Fibroblast of lung (primary cell): ENCODE results near the gene CHST13. TPM values are rescaled to one million over a fixed set of nuclear protein-coding genes. Genes with fewer than 3 reads are reported as not detected.

ENCODE experiments used
- DNase-seq, 2 donors: peaks; one replicate each; pipeline versions ENCODE4 v3.0.0 to v3.0.0-alpha.2; 2010; ENCODE audit warnings: low read depth in 2 of 2
- H2AFZ ChIP-seq: 2 replicates; pipeline ENCODE4 v1.5.1; 2012; ENCODE audit warnings: low read length, control low read depth, inconsistent platforms
- H3K27ac ChIP-seq: 2 replicates; pipeline ENCODE4 v1.5.1; 2011; ENCODE audit warnings: low read length, control low read depth; ENCODE audit not compliant: insufficient read depth
- H3K27me3 ChIP-seq: 2 replicates; pipeline ENCODE4 v1.5.1; 2011; ENCODE audit warnings: mild to moderate bottlenecking, low read length; ENCODE audit not compliant: control insufficient read depth, insufficient read depth
- H3K36me3 ChIP-seq: 2 replicates; pipeline ENCODE4 v1.5.1; 2011; ENCODE audit warnings: low read length; ENCODE audit not compliant: control insufficient read depth, insufficient read depth
- H3K4me1 ChIP-seq: 2 replicates; pipeline ENCODE4 v1.5.1; 2011; ENCODE audit warnings: low read length; ENCODE audit not compliant: control insufficient read depth, insufficient read depth; ENCODE audit errors: extremely low read depth
- H3K4me2 ChIP-seq: 2 replicates; pipeline ENCODE4 v1.5.1; 2011; ENCODE audit warnings: low read length, control low read depth; ENCODE audit not compliant: insufficient read depth; ENCODE audit errors: extremely low read depth
- H3K4me3 ChIP-seq, 4 experiments: fragments of 200-600 bp in 1 of 4; sonication (generic) in 1 of 4; replicated peaks in 1 of 4; 2 replicates each; pipeline ENCODE4 v1.5.1; 2011 to 2016; ENCODE audit warnings: low read length in 4 of 4, low read depth in 3 of 4, mild to moderate bottlenecking in 3 of 4, control low read depth in 2 of 4, inconsistent platforms in 1 of 4, mixed read lengths in 1 of 4; ENCODE audit not compliant: insufficient read depth in 1 of 4; ENCODE audit errors: control extremely low read depth in 1 of 4
- H3K79me2 ChIP-seq: 2 replicates; pipeline ENCODE4 v1.5.1; 2012; ENCODE audit warnings: mild to moderate bottlenecking, low read length, inconsistent platforms; ENCODE audit not compliant: control insufficient read depth, insufficient read depth
- H3K9ac ChIP-seq: 2 replicates; pipeline ENCODE4 v1.5.1; 2011; ENCODE audit warnings: mild to moderate bottlenecking, low read length, control low read depth; ENCODE audit not compliant: insufficient read depth
- H3K9me3 ChIP-seq: 2 replicates; pipeline ENCODE4 v1.5.1; 2012; ENCODE audit warnings: low read depth, low read length; ENCODE audit not compliant: control insufficient read depth, insufficient read depth
- H4K20me1 ChIP-seq: 2 replicates; pipeline ENCODE4 v1.5.1; 2011; ENCODE audit warnings: low read length; ENCODE audit not compliant: control insufficient read depth, insufficient read depth; ENCODE audit errors: extremely low read depth
- EZH2 ChIP-seq: IDR thresholded peaks from 2 replicates; pipeline ENCODE4 v1.5.1; 2012; ENCODE audit warnings: low read length, control low read depth, mild to moderate bottlenecking; ENCODE audit errors: missing control alignments
- polyA plus RNA-seq, 2 donors: library from polyadenylated mRNA; depleted of rRNA in 1 of 2; stranded (reverse) in 1 of 2; unstranded in 1 of 2; fragments of >200 nt; gene quantifications; 2 replicates each; pipeline ENCODE4 v1.2.1, GENCODE V29; 2011 to 2012; ENCODE audit warnings: missing spikeins in 1 of 2
- total RNA-seq: library from RNA; depleted of rRNA; stranded (reverse); fragments of >200 nt; gene quantifications from 2 replicates; pipeline ENCODE4 v1.2.1, GENCODE V29; 2014
- TF ChIP-seq, protein P1 (sequence below), 2 donors: IDR thresholded peaks in 1 of 2; conservative IDR thresholded peaks in 1 of 2; 1 replicate in 1 of 2; 2 replicates in 1 of 2; pipeline ENCODE4 v1.5.1; 2011 to 2012; ENCODE audit warnings: low read length in 2 of 2, control low read depth in 1 of 2, inconsistent platforms in 1 of 2, low read depth in 1 of 2, mild to moderate bottlenecking in 1 of 2

The CHST13 gene
- total and polyA plus RNA-seq, 2 donors (not counting 1 experiment from before 2014, with no cell fraction given): under 0.01 TPM; not detected in 1

DNA sequence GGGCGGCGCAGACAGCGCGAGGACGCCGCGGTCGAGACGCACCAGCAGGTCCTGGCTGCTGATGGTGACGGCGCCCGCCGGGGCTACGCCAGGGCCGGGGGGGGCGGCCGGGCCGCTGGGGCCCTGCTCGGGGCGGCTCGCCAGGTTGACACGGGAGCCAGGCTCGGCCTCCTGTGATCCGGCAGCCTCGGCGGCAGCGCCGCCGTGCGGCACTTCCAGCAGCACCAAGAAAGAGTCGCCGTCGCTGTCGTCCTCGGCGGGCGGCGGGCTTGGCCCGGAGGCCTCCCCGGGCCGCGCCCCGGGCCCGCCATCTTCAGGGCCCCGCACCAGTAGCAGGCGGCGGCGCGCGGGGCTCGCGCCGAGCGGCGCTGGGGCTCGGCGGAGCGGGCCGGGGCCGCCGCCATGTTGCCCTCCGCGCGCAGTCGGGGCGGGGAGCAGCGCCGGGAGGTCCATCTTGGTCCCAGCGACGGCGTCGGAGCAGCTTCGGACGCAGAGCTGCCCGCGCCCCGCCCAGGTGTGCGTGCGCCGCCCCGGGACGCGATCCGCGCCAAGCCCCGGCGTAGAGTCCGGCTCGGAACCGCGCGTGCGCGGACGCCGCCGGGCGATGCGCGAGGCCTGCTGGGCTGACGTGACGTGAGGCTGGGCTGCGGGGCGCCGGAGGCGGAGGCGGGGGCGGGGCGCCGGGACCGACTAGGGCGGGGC lies 48.4 kb upstream of the CHST13 start, which contains the start of gene ZXDC:
TSS of gene ZXDC (minus strand) at position 479 of the 702 bp plus-strand sequence. CDS start at position 453, 26 bp downstream.
- no peaks in the 10 kb centered on the region for H3K9me3 ChIP-seq
- TF ChIP-seq, protein P1, sequence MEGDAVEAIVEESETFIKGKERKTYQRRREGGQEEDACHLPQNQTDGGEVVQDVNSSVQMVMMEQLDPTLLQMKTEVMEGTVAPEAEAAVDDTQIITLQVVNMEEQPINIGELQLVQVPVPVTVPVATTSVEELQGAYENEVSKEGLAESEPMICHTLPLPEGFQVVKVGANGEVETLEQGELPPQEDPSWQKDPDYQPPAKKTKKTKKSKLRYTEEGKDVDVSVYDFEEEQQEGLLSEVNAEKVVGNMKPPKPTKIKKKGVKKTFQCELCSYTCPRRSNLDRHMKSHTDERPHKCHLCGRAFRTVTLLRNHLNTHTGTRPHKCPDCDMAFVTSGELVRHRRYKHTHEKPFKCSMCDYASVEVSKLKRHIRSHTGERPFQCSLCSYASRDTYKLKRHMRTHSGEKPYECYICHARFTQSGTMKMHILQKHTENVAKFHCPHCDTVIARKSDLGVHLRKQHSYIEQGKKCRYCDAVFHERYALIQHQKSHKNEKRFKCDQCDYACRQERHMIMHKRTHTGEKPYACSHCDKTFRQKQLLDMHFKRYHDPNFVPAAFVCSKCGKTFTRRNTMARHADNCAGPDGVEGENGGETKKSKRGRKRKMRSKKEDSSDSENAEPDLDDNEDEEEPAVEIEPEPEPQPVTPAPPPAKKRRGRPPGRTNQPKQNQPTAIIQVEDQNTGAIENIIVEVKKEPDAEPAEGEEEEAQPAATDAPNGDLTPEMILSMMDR (conservative IDR thresholded peaks at IDR 0.05 in 1 of 2, IDR thresholded peaks at IDR 0.05 in 1 of 2; ENCODE audit: low read depth in 1 of 2, low read length in 2 of 2): peak; percentile 21 to 38
- no peak for TF ChIP-seq EZH2
- H4K20me1 ChIP-seq: no peaks in the 10 kb centered on the region
- H3K4me3 ChIP-seq: peak within 1 kb of the TSS; percentile 83 to 91 (median 86)
- H3K79me2 ChIP-seq: peaks cover 32% of the 10 kb centered on the region
- H3K4me2 ChIP-seq: peak within 1 kb of the TSS; percentile 99
- H3K36me3 ChIP-seq: no peaks in the 10 kb centered on the region
- H3K9ac ChIP-seq: peak within 1 kb of the TSS; percentile 82
- peak; percentile 87 to 93 for DNase-seq
- H2AFZ ChIP-seq: peak within 1 kb of the TSS; percentile 100
- peak within 1 kb of the TSS; percentile 68 for H3K27ac ChIP-seq
- H3K27me3 ChIP-seq: no peaks in the 10 kb centered on the region
- peaks cover 7% of the 10 kb centered on the region for H3K4me1 ChIP-seq

DNA sequence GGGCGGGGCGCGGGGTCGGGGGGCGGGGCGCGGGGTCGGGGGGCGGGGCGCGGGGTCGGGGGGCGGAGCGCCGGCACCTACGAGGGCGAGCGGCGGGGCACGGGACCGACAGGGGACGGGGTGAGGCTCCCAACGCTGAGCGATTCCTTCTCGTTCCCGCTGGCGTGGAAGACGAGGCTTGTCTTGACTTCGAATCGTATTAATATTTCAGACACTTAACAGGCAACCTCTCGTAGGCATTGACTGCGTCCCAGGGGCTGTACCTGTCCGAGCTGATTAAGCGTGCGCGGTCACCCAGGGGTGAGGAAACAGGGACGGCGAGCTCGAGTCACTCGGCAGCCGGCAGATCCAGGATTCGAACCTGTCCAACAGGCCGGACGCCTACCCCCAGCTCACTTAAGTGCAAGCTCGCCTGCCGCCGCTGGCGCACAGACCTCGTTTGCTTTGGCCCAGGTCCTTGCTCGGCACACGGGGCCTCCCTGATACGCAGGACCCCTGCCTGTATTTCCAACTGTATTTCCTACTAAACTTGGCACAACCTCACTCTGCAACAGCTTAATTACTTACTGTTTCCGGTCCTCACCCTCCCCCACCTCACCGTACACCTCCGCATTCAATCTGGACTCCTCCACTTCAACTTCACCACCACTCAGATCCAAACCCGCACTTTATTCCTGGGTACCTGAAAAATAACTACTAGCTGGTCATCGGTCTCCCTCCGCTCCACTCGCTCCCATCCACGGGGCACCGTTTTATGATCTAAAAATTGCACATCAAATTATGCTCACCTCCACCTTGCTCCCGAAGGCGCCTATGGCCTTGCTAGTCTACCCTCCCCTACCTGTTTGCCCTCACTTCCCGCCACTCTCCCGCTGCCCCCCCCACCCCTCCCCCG lies 47.5 kb upstream of the CHST13 start:
- Histone ChIP-seq H4K20me1 (no peaks in the 10 kb centered on the region), H3K79me2 (peaks cover 29% of the 10 kb centered on the region), H3K27me3 (no peaks in the 10 kb centered on the region), H3K4me3 (peak overlapping the region; percentile 78 to 91 (median 86)), H3K27ac (peak overlapping the region; percentile 64), H2AFZ (peak overlapping the region; percentile 100), H3K4me2 (peak overlapping the region; percentile 99), H3K4me1 (peaks cover 7% of the 10 kb centered on the region), H3K9ac (peak overlapping the region; percentile 65), H3K9me3 (no peaks in the 10 kb centered on the region), H3K36me3 (no peaks in the 10 kb centered on the region)
- DNase-seq: peak in 1 of 2 donors; percentile 34
- no peak for TF ChIP-seq EZH2
- TF ChIP-seq, protein P1 (conservative IDR thresholded peaks at IDR 0.05 in 1 of 2, IDR thresholded peaks at IDR 0.05 in 1 of 2; ENCODE audit: low read depth in 1 of 2, low read length in 2 of 2): no peak

DNA sequence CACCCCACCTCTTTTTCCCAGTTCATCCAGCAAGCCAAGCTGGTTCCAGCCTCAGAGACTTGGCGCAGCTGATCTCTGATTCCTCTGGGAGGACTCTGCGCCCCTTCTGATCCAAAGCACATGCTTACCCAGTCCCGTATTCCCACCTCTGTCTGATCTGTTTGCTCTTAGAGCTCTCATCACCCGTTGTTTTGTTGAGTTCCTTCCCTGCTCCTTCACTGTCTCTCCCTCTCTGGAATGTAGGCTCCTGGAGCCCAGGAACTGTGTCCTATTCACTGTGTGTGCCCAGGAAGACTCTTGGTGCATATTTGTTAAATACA lies 46.9 kb upstream of the CHST13 start:
- Histone ChIP-seq H4K20me1 (no peaks in the 10 kb centered on the region), H3K4me2 (no peak overlapping the region), H3K4me3 (no peak overlapping the region), H2AFZ (no peak overlapping the region), H3K4me1 (peaks cover 7% of the 10 kb centered on the region), H3K36me3 (no peaks in the 10 kb centered on the region), H3K9ac (no peak overlapping the region), H3K79me2 (peaks cover 26% of the 10 kb centered on the region), H3K27ac (no peak overlapping the region), H3K9me3 (no peaks in the 10 kb centered on the region), H3K27me3 (no peaks in the 10 kb centered on the region)
- DNase-seq: no peak
- TF ChIP-seq EZH2: no peak
- TF ChIP-seq, protein P1 (conservative IDR thresholded peaks at IDR 0.05 in 1 of 2, IDR thresholded peaks at IDR 0.05 in 1 of 2; ENCODE audit: low read depth in 1 of 2, low read length in 2 of 2): no peak
